Stimulated activated CD8-positive, alpha-beta memory T cell treated with anti-CD3 and anti-CD28 coated beads, Interleukin-12 subunit alpha, Interleukin-12 subunit beta, amount 100 ng/mL, for 4 hours (primary cell): ENCODE measurements around the gene NKPD1.

ENCODE experiments used
- DNase-seq: peaks from one replicate; pipeline ENCODE4 v3.0.0-alpha.2; 2020; ENCODE audit warnings: low read depth

Gene NKPD1

GRCh38 chr19:45160870-45161737, at the start of gene NKPD1:
Gene NKPD1 (minus strand): TSS chr19:45160982. CDS start chr19:45160150, 832 bp downstream.
- DNase-seq: no peak

- no peak for DNase-seq
Measured at GRCh38 chr19:45206328-45206727, 45.5 kb upstream of the NKPD1 start.

- no peak for DNase-seq
Measured at GRCh38 chr19:45205810-45206209, 45.0 kb upstream of the NKPD1 start.

GRCh38 chr19:45202637-45203036, 41.9 kb upstream of the NKPD1 start:
- DNase-seq: no peak

- no peak for DNase-seq
Measured at GRCh38 chr19:45200568-45200967, 39.8 kb upstream of the NKPD1 start.

- DNase-seq: no peak
Measured at GRCh38 chr19:45195764-45196163, 35.0 kb upstream of the NKPD1 start.

GRCh38 chr19:45191375-45191774, 30.6 kb upstream of the NKPD1 start:
- no peak for DNase-seq

- DNase-seq: no peak
Measured at GRCh38 chr19:45189971-45190370, 29.2 kb upstream of the NKPD1 start.

GRCh38 chr19:45187421-45188100, 26.8 kb upstream of the NKPD1 start:
- DNase-seq: no peak

- no peak for DNase-seq
Measured at GRCh38 chr19:45186509-45187334, 25.9 kb upstream of the NKPD1 start.

GRCh38 chr19:45184115-45184514, 23.3 kb upstream of the NKPD1 start:
- DNase-seq: no peak

- DNase-seq: no peak
Measured at GRCh38 chr19:45182758-45183157, 22.0 kb upstream of the NKPD1 start.

GRCh38 chr19:45180936-45181335, 20.2 kb upstream of the NKPD1 start:
- no peak for DNase-seq

- no peak for DNase-seq
Measured at GRCh38 chr19:45179892-45180370, 19.1 kb upstream of the NKPD1 start.

GRCh38 chr19:45179072-45179891, 18.5 kb upstream of the NKPD1 start:
- DNase-seq: peak; percentile 30

GRCh38 chr19:45178262-45179071, 17.7 kb upstream of the NKPD1 start, which contains the start of gene BLOC1S3:
Gene BLOC1S3 (plus strand): TSS chr19:45178784. CDS start chr19:45179297, 513 bp downstream.
- peak; percentile 99 for DNase-seq

GRCh38 chr19:45177817-45178261, 17.1 kb upstream of the NKPD1 start, which contains the start of gene TRAPPC6A:
Gene TRAPPC6A (minus strand): TSS chr19:45178237. CDS start chr19:45178218, 19 bp downstream.
- no peak for DNase-seq

GRCh38 chr19:45175515-45176345, 14.9 kb upstream of the NKPD1 start:
- no peak for DNase-seq

- DNase-seq: no peak
Measured at GRCh38 chr19:45173816-45174215, 13.0 kb upstream of the NKPD1 start.
